OCI-LY7 (cell line): Measurements from ENCODE around the gene NPBWR2.
"Not testable (repeated sequence)": the region's sequence is repeated elsewhere in the genome, so short reads cannot be mapped to it uniquely, and the experiment has no call there.

Experiments used
- CTCF ChIP-seq: fragments of 200-600 bp; sonication (generic); conservative IDR thresholded peaks from 2 replicates; pipeline ENCODE4 v1.5.1; 2014; ENCODE audit warnings: mild to moderate bottlenecking, antibody characterized with exemption, low read length, moderate library complexity, mixed read lengths
- EZH2phosphoT487 ChIP-seq: fragments of 200-600 bp; sonication (generic); IDR thresholded peaks from 2 replicates; pipeline ENCODE4 v1.6.1; 2018; ENCODE audit warnings: low read depth, borderline replicate concordance, mild to moderate bottlenecking, mixed run types, antibody characterized with exemption, low read length, moderate library complexity, mixed read lengths

GRCh38 chr20:64088586-64088985 is 18.8 kb downstream of the NPBWR2 start:
- not testable (repeated sequence) for TF ChIP-seq CTCF, EZH2phosphoT487
